ENCODE results near the gene ELOVL7. TPM values are rescaled to one million over a fixed set of nuclear protein-coding genes. Genes with fewer than 3 reads are reported as not detected.
"Not testable (repeated sequence)": the region's sequence is repeated elsewhere in the genome, so short reads cannot be mapped to it uniquely, and the experiment has no call there.

ELOVL7 gene
- total RNA-seq, result 0.34 and 0.49 TPM in 2 replicates

DNA sequence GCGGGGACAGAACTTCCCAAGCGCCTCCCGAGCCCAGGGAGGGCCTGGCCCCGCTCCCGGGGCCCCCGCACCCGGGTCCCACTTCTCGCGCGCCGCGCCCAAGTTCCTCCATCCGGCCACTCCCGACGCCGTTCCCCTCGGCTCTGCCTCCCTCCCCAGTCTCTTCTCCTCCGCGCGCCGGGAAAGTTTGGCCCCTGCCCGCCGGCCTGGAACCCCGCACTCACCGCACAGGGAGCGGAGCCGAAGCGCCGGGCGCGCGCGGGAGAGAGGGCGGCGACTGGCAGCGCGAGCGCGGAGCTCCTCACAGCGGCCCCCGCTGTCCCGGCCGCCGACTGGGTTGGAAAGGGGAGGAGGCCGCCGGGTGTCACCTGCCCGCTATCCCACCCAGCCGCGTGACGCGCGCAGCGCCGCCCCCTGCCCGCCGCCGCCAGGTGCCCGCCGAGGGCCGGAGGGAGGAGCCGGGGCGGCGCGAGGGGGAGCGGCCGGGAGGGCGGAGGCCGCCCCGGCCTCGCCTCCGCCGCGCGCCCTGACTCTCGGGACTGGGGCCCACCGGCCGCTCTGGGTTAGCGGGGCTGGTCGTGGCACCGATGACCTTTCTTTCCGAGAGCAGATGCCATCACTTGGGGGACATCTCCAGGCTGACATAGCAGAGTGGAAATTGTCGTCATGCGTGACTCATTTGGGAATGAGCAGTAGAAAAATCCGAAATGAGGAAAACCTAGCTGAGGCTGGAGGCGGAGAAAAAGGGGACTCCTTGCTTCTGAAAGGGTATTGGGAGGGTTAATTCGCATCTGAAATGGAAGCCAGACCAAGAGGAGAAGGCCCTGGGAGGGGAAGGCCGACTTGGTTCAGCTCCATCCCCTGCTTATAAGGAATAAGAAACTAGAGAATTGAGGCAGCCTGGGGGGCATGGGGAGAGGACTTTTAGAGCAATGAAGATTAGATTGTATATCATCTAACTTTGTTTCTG is at the start of gene ELOVL7:
Gene ELOVL7 (minus strand): TSS at position 334 of the 970 bp plus-strand sequence. CDS start 56,872 bp downstream, outside the sequence.
- no peaks in the 10 kb centered on the region for H3K9me3 Mint-ChIP-seq
- H3K4me1 Mint-ChIP-seq (ENCODE audit: low read depth), result peaks cover 12% of the 10 kb centered on the region
- DNase-seq (ENCODE audit: low spot score), result peak; percentile 37
- H3K4me3 Mint-ChIP-seq, result peak within 1 kb of the TSS; percentile 84
- peaks cover 63% of the 10 kb centered on the region for H3K27me3 Mint-ChIP-seq (ENCODE audit: insufficient read depth)
- no peaks in the 10 kb centered on the region for H3K36me3 Mint-ChIP-seq (ENCODE audit: low read depth)
- intact Hi-C loops (cut with micrococcal nuclease), result loop anchor here (1.0 to 10.0 kb wide), 4 partner anchors 13 to 441 kb away; partner anchors contain the start of gene DEPDC1B
- H3K27ac Mint-ChIP-seq, result no peak within 1 kb of the TSS

DNA sequence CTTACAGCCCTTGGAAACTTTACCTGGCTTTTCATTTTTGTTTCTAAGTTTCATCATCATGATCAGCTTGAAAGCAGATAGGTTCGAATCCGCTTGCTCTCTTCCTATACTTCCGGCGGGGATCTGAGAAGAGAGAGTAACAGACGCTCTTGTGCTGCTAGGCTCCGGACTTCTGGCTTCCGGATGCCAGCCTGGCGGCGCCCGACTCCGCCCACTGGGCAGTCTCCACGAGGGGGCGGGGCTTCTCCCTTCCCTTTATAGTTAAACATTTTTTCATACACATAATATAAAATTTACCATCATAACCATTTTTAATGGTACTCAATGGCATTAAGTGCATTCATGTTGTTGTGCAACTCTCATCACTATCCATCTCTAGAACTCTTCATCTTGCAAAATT is 49.5 kb upstream of the ELOVL7 start:
- no peaks in the 10 kb centered on the region for H3K27me3 Mint-ChIP-seq (ENCODE audit: insufficient read depth)
- H3K4me3 Mint-ChIP-seq, result no peak overlapping the region
- intact Hi-C loops (cut with micrococcal nuclease), result no loop called here
- DNase-seq (ENCODE audit: low spot score), result no peak
- H3K27ac Mint-ChIP-seq, result no peak overlapping the region
- no peaks in the 10 kb centered on the region for H3K4me1 Mint-ChIP-seq (ENCODE audit: low read depth)
- H3K9me3 Mint-ChIP-seq, result no peaks in the 10 kb centered on the region
- H3K36me3 Mint-ChIP-seq (ENCODE audit: low read depth), result peaks cover 8% of the 10 kb centered on the region

DNA sequence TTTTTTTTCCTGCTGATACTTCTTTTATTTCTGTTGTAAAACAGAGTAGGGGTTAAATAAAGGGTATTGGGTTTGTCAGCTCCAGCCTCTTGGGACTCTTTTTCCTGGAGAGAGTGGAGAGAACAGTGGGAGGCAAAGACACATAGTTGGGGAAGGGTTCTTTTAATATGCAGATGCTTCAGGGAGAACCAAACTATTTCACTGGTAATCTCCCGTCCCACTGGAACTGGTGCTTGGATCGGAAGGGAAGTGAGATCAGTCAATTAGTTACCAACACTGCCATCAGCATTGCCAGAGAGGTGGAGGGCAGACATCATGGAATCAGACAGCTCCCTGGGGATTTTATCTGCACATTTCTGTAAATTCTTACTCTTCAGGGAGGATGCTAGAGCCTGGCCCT is 47.6 kb upstream of the ELOVL7 start:
- Mint-ChIP-seq H3K4me1 (ENCODE audit: low read depth) (no peaks in the 10 kb centered on the region), H3K27me3 (ENCODE audit: insufficient read depth) (no peaks in the 10 kb centered on the region), H3K9me3 (no peaks in the 10 kb centered on the region), H3K27ac (no peak overlapping the region), H3K4me3 (no peak overlapping the region), H3K36me3 (ENCODE audit: low read depth) (peaks cover 6% of the 10 kb centered on the region)
- no peak for DNase-seq (ENCODE audit: low spot score)
- intact Hi-C loops (cut with micrococcal nuclease), result no loop called here

DNA sequence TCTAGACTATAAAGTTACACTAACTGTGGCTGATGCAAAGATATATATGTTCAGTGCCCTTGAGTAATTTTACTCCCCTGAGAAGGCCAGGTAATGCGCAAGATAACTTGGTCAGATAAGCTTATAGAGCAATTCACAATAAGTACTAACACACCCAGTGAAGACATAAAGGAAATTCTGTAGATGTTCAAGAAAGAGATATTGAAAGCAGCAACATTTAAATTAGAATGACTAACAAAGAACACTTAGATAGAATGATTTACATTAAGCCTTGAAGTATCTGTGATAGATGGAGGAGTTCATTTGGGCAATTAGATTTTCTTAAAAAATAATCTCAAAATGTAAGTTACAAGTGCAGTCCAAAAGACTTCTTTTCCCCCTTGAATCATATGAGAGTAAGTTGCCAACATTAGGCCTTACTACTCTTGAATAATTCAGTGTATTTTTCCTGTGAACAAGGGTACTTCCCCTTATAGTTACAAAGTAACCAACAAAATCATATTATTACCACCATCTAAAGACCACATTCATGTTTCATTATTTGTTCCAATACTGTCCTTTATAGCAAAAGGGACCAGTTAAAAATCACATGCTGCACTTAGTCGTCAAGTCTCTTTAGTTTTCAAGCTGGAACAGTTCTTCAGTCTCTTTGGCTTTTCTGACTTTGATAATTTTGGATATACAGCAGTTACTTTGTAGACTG is 44.4 kb upstream of the ELOVL7 start:
- no peak overlapping the region for H3K4me3 Mint-ChIP-seq
- no peaks in the 10 kb centered on the region for H3K4me1 Mint-ChIP-seq (ENCODE audit: low read depth)
- H3K36me3 Mint-ChIP-seq (ENCODE audit: low read depth), result peaks cover 6% of the 10 kb centered on the region
- no peaks in the 10 kb centered on the region for H3K27me3 Mint-ChIP-seq (ENCODE audit: insufficient read depth)
- no peak for DNase-seq (ENCODE audit: low spot score)
- no peak overlapping the region for H3K27ac Mint-ChIP-seq
- no peaks in the 10 kb centered on the region for H3K9me3 Mint-ChIP-seq
- intact Hi-C loops (cut with micrococcal nuclease), result no loop called here

DNA sequence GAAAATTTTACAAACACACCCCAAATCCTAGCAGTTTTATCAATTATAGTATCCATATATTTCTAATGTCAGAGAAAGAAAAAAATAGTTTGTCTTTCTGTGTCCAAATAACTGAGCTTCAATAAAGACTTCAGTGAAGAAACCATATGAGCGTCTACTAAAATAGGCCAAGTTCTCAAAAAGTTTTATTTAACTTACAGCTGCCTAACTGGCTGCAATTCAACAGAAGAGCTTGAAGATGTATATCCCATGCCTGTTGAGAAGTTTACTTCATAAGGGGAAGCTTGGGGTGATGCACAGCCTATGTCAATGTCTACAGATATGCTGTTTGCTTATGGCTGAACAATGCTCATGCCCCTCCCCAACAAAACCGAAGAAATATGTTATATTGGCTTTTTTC is 43.7 kb upstream of the ELOVL7 start:
- intact Hi-C loops (cut with micrococcal nuclease), result no loop called here
- no peaks in the 10 kb centered on the region for H3K4me1 Mint-ChIP-seq (ENCODE audit: low read depth)
- H3K4me3 Mint-ChIP-seq, result no peak overlapping the region
- DNase-seq (ENCODE audit: low spot score), result no peak
- H3K27me3 Mint-ChIP-seq (ENCODE audit: insufficient read depth), result no peaks in the 10 kb centered on the region
- no peak overlapping the region for H3K27ac Mint-ChIP-seq
- peaks cover 1% of the 10 kb centered on the region for H3K36me3 Mint-ChIP-seq (ENCODE audit: low read depth)
- no peaks in the 10 kb centered on the region for H3K9me3 Mint-ChIP-seq

DNA sequence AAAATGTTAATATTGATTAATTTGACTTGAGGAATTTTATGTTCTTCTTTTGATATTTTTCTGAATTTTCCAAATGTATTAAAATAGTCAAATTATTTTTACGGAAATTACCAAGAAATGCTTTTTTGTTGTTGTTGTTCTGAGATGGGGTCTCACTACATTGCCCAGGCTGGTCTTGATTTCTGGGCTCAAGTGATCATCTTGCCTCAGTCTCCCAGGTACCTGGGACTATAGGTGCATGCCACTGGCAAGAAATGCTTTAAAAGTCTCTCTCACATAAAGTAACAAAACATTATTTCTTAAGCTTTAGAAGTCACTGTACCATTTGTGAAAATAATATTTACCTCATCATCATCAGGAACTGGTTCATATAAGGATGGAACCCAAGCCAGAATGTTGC is 43.0 kb upstream of the ELOVL7 start:
- Mint-ChIP-seq H3K27ac (no peak overlapping the region), H3K27me3 (ENCODE audit: insufficient read depth) (no peaks in the 10 kb centered on the region), H3K4me1 (ENCODE audit: low read depth) (no peaks in the 10 kb centered on the region), H3K36me3 (ENCODE audit: low read depth) (peaks cover 1% of the 10 kb centered on the region), H3K4me3 (no peak overlapping the region), H3K9me3 (no peaks in the 10 kb centered on the region)
- intact Hi-C loops (cut with micrococcal nuclease), result no loop called here
- DNase-seq (ENCODE audit: low spot score), result no peak

DNA sequence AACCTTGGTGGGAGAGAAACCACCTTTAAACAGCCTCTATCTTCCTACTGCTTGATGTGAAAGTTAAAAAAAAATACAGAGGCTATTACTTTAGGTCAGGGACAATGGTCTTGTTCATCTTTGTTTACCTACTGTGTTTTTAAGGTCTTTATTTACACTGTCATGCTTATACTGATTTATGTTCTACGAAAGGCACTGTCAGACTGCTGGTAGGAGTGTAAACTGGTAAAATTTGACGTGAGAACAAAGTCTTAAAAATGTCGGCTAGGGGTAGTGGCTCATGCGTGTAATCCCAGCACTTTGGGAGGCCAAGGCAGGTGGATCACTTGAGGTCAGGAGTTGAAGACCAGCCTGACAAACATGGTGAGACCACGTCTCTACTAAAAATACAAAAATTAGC is 42.1 kb upstream of the ELOVL7 start:
- H3K9me3 Mint-ChIP-seq, result no peaks in the 10 kb centered on the region
- no peaks in the 10 kb centered on the region for H3K4me1 Mint-ChIP-seq (ENCODE audit: low read depth)
- intact Hi-C loops (cut with micrococcal nuclease), result no loop called here
- DNase-seq (ENCODE audit: low spot score), result no peak
- no peaks in the 10 kb centered on the region for H3K27me3 Mint-ChIP-seq (ENCODE audit: insufficient read depth)
- H3K4me3 Mint-ChIP-seq, result no peak overlapping the region
- no peak overlapping the region for H3K27ac Mint-ChIP-seq
- H3K36me3 Mint-ChIP-seq (ENCODE audit: low read depth), result peaks cover 1% of the 10 kb centered on the region

DNA sequence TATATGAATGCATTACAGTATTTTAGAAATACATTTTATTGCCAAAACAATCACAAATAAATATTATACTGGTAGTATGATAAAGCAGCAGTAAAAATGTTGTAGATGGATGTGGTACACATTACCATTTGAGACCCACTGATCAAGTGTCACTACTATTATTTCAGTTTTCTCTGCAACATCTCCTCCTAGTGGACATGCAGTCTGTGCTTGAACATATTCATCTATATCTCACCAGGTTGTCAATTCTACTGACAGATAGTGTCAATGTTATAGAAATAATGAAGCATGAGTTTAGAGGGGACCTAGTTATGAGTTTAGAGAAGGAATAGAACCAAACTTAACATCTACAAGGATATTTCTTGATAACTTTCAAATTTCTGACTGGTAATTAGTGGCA is 39.2 kb upstream of the ELOVL7 start:
- no peak for DNase-seq (ENCODE audit: low spot score)
- Mint-ChIP-seq H3K4me1 (ENCODE audit: low read depth) (no peaks in the 10 kb centered on the region), H3K9me3 (peaks cover 13% of the 10 kb centered on the region), H3K36me3 (ENCODE audit: low read depth) (no peaks in the 10 kb centered on the region), H3K27ac (no peak overlapping the region), H3K27me3 (ENCODE audit: insufficient read depth) (no peaks in the 10 kb centered on the region), H3K4me3 (no peak overlapping the region)
- intact Hi-C loops (cut with micrococcal nuclease), result loop anchor here (1.0 kb wide), 1 partner anchor 206 kb away; no protein-coding TSS in a partner anchor

DNA sequence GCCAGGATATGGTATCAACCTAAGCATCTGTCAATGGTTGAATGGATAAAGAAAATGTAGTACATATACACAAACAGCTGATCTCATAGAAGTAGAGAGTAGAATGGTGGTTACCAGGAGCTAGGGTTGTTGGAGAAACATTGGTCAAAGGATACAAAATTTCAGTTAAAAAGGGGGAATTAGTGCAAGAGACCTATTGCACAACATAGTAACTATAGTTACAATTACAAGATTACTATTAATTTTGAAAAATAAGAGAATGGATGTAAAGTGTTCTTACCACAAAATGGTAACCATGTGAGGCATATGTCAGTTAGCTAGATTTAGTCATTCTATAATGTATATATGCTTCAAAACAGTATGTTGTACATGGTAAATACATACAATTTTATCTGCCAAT is 28.8 kb upstream of the ELOVL7 start:
- Mint-ChIP-seq H3K36me3 (ENCODE audit: low read depth) (peaks cover 1% of the 10 kb centered on the region), H3K4me1 (ENCODE audit: low read depth) (no peaks in the 10 kb centered on the region), H3K4me3 (no peak overlapping the region), H3K9me3 (peaks cover 27% of the 10 kb centered on the region), H3K27me3 (ENCODE audit: insufficient read depth) (no peaks in the 10 kb centered on the region), H3K27ac (no peak overlapping the region)
- DNase-seq (ENCODE audit: low spot score), result no peak
- intact Hi-C loops (cut with micrococcal nuclease), result no loop called here

DNA sequence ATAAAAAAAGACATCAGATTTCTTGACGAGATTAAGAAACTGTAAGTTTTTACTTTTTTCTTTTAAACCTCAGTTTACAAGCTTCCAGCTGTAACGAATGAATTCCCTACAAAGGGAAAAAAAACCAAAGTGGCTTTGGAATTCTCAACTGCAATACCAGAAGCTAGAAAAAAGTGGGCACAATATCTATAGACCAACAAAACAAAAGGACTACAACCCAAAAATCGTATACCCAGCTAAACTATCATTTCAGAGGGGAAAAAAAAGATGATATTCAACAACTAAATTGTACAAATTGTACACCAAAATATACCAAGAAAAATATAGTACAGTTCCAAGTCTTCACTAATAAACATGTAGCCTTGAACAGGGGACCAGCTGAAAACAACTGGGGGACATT is 26.8 kb upstream of the ELOVL7 start:
- H3K27me3 Mint-ChIP-seq (ENCODE audit: insufficient read depth), result no peaks in the 10 kb centered on the region
- peaks cover 27% of the 10 kb centered on the region for H3K9me3 Mint-ChIP-seq
- H3K36me3 Mint-ChIP-seq (ENCODE audit: low read depth), result peaks cover 1% of the 10 kb centered on the region
- intact Hi-C loops (cut with micrococcal nuclease), result no loop called here
- H3K4me3 Mint-ChIP-seq, result no peak overlapping the region
- DNase-seq (ENCODE audit: low spot score), result no peak
- H3K4me1 Mint-ChIP-seq (ENCODE audit: low read depth), result no peaks in the 10 kb centered on the region
- no peak overlapping the region for H3K27ac Mint-ChIP-seq

DNA sequence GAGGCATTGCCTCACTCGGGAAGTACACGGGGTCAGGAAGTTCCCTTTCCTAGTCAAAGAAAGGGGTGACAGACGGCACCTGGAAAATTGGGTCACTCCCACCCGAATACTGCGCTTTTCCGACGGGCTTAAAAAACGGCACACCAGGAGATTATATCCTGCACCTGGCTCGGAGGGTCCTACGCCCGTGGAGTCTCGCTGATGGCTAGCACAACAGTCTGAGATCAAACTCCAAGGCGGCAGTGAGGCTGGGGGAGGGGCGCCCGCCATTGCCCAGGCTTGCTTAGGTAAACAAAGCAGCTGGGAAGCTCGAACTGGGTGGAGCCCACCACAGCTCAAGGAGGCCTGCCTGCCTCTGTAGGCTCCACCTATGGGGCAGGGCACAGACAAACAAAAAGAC is 16.5 kb upstream of the ELOVL7 start:
- intact Hi-C loops (cut with micrococcal nuclease); H3K4me1 Mint-ChIP-seq (ENCODE audit: low read depth): not testable (repeated sequence)

DNA sequence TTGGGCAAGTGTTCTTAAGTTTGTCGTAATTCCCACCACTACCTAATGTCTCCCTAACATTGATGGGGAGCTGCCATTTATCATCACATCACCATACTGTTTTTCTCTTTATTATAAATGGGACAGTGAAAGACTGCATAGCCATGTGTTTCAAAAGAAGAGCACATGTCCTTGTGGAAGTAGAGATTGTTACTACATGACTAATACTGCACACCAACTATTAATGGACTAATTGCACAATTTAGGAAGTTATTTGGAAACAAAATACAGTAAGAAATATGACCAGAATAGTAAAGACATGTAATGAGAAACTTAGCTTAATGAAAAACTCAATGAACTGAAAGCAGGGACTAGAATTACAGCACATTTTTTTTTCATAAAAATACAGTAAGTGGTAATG is 12.0 kb upstream of the ELOVL7 start:
- Mint-ChIP-seq H3K9me3 (no peaks in the 10 kb centered on the region), H3K4me3 (no peak overlapping the region), H3K36me3 (ENCODE audit: low read depth) (no peaks in the 10 kb centered on the region), H3K27me3 (ENCODE audit: insufficient read depth) (peaks cover 2% of the 10 kb centered on the region), H3K27ac (no peak overlapping the region), H3K4me1 (ENCODE audit: low read depth) (no peaks in the 10 kb centered on the region)
- DNase-seq (ENCODE audit: low spot score), result no peak
- intact Hi-C loops (cut with micrococcal nuclease), result no loop called here

More for the DNA sequence above, 16.5 kb upstream of the ELOVL7 start:
- not testable (repeated sequence) for H3K27me3 Mint-ChIP-seq (ENCODE audit: insufficient read depth); DNase-seq (ENCODE audit: low spot score); H3K36me3 Mint-ChIP-seq (ENCODE audit: low read depth); H3K27ac Mint-ChIP-seq; H3K4me3 Mint-ChIP-seq; H3K9me3 Mint-ChIP-seq

DNA sequence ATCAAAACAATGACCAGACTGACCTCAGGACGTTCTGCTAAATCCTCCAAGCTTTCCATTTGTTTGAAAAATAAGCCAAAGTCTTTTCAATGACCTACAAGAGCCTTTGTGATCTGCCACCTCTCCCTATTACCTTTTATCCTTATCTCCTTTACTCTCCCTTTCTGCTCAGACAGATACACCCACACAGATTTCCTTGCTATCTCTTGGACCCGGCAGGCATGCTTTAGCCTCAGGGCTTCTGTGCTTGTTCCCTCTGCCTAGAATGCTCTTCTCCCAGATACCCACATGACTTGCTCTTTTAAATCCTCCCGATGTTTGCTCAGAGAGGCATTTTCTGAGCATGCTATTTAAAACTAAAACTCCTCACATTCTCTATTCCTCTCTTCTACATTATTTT is 8.9 kb upstream of the ELOVL7 start:
- H3K4me1 Mint-ChIP-seq (ENCODE audit: low read depth), result no peaks in the 10 kb centered on the region

More for the DNA sequence above, 8.9 kb upstream of the ELOVL7 start:
- Mint-ChIP-seq H3K27me3 (ENCODE audit: insufficient read depth) (peaks cover 10% of the 10 kb centered on the region), H3K27ac (no peak overlapping the region), H3K4me3 (no peak overlapping the region), H3K9me3 (no peaks in the 10 kb centered on the region), H3K36me3 (ENCODE audit: low read depth) (no peaks in the 10 kb centered on the region)
- no peak for DNase-seq (ENCODE audit: low spot score)
- intact Hi-C loops (cut with micrococcal nuclease), result no loop called here

Measured in activated T-helper 1 cell treated with anti-CD3 and anti-CD28 coated beads, Interleukin-12 subunit alpha, Interleukin-12 subunit beta, Interleukin-2, Interleukin-4 antibody, amounts not matched to agents 30 ng/mL and 10 ng/mL and 1 ng/mL, durations not matched to agents 14 hours and 24 hours and 36 hours (primary cell).